Neural progenitor cell (in vitro differentiated cells): Measurements from ENCODE around the gene HRH2. TPM values are rescaled to one million over a fixed set of nuclear protein-coding genes. Genes with fewer than 3 reads are reported as not detected.
A peak's percentile ranks its signal among the peaks of the same experiment; 100 is the strongest.
"Not testable (repeated sequence)": the region's sequence is repeated elsewhere in the genome, so short reads cannot be mapped to it uniquely, and the experiment has no call there.

Experiments
- DNase-seq: peaks from one replicate; pipeline ENCODE4 v3.0.0-alpha.2; 2016; ENCODE audit warnings: low spot score
- H2AFZ ChIP-seq: fragments of 200-600 bp; sonication (generic); replicated peaks from 2 replicates; pipeline ENCODE4 v1.6.1; 2016; ENCODE audit warnings: antibody characterized with exemption
- H3F3A ChIP-seq: fragments of 200-600 bp; sonication (generic); 2 replicates; pipeline ENCODE4 v1.6.1; 2016; ENCODE audit warnings: antibody characterized with exemption, low read depth
- H3K27ac ChIP-seq: fragments of 200-600 bp; sonication (generic); 2 replicates; pipeline ENCODE4 v1.5.1; 2016; ENCODE audit warnings: mild to moderate bottlenecking
- H3K27me3 ChIP-seq: fragments of 200-600 bp; sonication (generic); 2 replicates; pipeline ENCODE4 v1.6.1; 2016; ENCODE audit warnings: mild to moderate bottlenecking, moderate library complexity
- H3K36me3 ChIP-seq: fragments of 200-600 bp; sonication (generic); 2 replicates; pipeline ENCODE4 v1.5.1; 2016
- H3K4me1 ChIP-seq: fragments of 200-600 bp; sonication (generic); 2 replicates; pipeline ENCODE4 v1.6.1; 2016; ENCODE audit warnings: mixed run types
- H3K4me2 ChIP-seq: fragments of 200-600 bp; sonication (generic); 2 replicates; pipeline ENCODE4 v1.6.1; 2016
- H3K4me3 ChIP-seq: fragments of 200-600 bp; sonication (generic); 2 replicates; pipeline ENCODE4 v1.5.1; 2016
- H3K79me2 ChIP-seq: fragments of 200-600 bp; sonication (generic); 2 replicates; pipeline ENCODE4 v1.6.1; 2016; ENCODE audit warnings: low read depth
- H3K9ac ChIP-seq: fragments of 200-600 bp; sonication (generic); 2 replicates; pipeline ENCODE4 v1.6.1; 2016
- H3K9me3 ChIP-seq: fragments of 200-600 bp; sonication (generic); 2 replicates; pipeline ENCODE4 v1.5.1; 2016; ENCODE audit warnings: low read depth
- H4K20me1 ChIP-seq: fragments of 200-600 bp; sonication (generic); 2 replicates; pipeline ENCODE4 v1.6.1; 2016; ENCODE audit warnings: low read depth
- H3K27ac Mint-ChIP-seq: 3 replicates; pipeline ENCODE4 v1.8.0; 2021; ENCODE audit warnings: mixed read lengths
- H3K27me3 Mint-ChIP-seq: 2 replicates; pipeline ENCODE4 v1.8.0; 2022; ENCODE audit warnings: low read depth, mild to moderate bottlenecking, inconsistent platforms, moderate library complexity, mixed read lengths; ENCODE audit not compliant: insufficient read depth
- H3K36me3 Mint-ChIP-seq: 3 replicates; pipeline ENCODE4 v1.8.0; 2021; ENCODE audit warnings: mixed read lengths
- H3K4me1 Mint-ChIP-seq: 3 replicates; pipeline ENCODE4 v1.8.0; 2021; ENCODE audit warnings: mixed read lengths
- H3K4me3 Mint-ChIP-seq: 3 replicates; pipeline ENCODE4 v1.8.0; 2021; ENCODE audit warnings: mild to moderate bottlenecking, moderate library complexity, mixed read lengths
- H3K9me3 Mint-ChIP-seq: 3 replicates; pipeline ENCODE4 v1.8.0; 2020; ENCODE audit warnings: mixed read lengths
- CTCF ChIP-seq: fragments of 200-600 bp; sonication (generic); IDR thresholded peaks from 2 replicates; pipeline ENCODE4 v1.5.1; 2017; ENCODE audit warnings: antibody characterized with exemption, mild to moderate bottlenecking
- EZH2 ChIP-seq: fragments of 200-600 bp; sonication (generic); IDR thresholded peaks from 2 replicates; pipeline ENCODE4 v1.6.1; 2017; ENCODE audit warnings: antibody characterized with exemption, mild to moderate bottlenecking, moderate library complexity
- EZH2phosphoT487 ChIP-seq: fragments of 200-600 bp; sonication (generic); IDR thresholded peaks from 2 replicates; pipeline ENCODE4 v1.6.1; 2017; ENCODE audit warnings: antibody characterized with exemption
- total RNA-seq: library from RNA; depleted of rRNA; stranded (reverse); fragments of >200 nt; gene quantifications from 2 replicates; pipeline ENCODE4 v1.2.3, GENCODE V29; 2015; ENCODE audit warnings: low replicate concordance

The HRH2 gene
- total RNA-seq, 1 donor from 2014 or later = not detected

DNA sequence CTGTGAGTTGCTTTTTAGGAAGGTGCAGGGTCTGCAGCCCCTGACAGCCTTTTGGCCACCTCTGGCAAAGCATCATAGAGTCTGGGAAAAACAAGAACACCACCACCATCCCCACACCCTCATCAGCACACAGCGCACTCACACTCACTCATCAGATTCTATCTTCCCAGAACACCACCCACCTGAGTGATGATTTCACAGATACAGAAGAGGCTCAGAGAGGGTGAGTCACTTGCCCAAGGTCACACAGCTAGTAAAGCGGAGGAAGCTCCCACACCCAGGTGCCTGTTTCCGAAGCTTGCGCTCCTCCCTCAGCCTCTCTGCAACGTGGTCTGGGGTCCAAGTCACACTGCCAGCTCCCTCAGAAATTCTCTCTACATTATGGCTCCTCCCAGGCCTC is 41.8 kb upstream of the HRH2 start:
- no peaks in the 10 kb centered on the region for H3K9me3 ChIP-seq
- no peak overlapping the region for H3K27ac Mint-ChIP-seq

GRCh38 chr5:175616527-175616926 is 41.3 kb upstream of the HRH2 start:
- H3K27me3 Mint-ChIP-seq, H3K27ac ChIP-seq: not testable (repeated sequence)

More for the DNA sequence above, 41.8 kb upstream of the HRH2 start:
- peaks cover under 1% of the 10 kb centered on the region for H3K9me3 Mint-ChIP-seq
- no peak overlapping the region for H2AFZ ChIP-seq
- H3K4me2 ChIP-seq = no peak overlapping the region
- no peaks in the 10 kb centered on the region for H3K4me1 Mint-ChIP-seq
- no peaks in the 10 kb centered on the region for H3F3A ChIP-seq
- H3K9ac ChIP-seq = no peak overlapping the region
- H3K79me2 ChIP-seq = no peaks in the 10 kb centered on the region
- no peaks in the 10 kb centered on the region for H3K4me1 ChIP-seq
- no peak overlapping the region for H3K4me3 ChIP-seq
- TF ChIP-seq CTCF = no peak
- TF ChIP-seq EZH2phosphoT487 = no peak
- H3K27me3 ChIP-seq = no peaks in the 10 kb centered on the region
- H3K27ac ChIP-seq = no peak overlapping the region
- DNase-seq = no peak
- H3K36me3 ChIP-seq = no peaks in the 10 kb centered on the region
- no peaks in the 10 kb centered on the region for H3K36me3 Mint-ChIP-seq
- no peaks in the 10 kb centered on the region for H4K20me1 ChIP-seq
- H3K4me3 Mint-ChIP-seq = no peak overlapping the region
- H3K27me3 Mint-ChIP-seq = peaks cover 5% of the 10 kb centered on the region

DNA sequence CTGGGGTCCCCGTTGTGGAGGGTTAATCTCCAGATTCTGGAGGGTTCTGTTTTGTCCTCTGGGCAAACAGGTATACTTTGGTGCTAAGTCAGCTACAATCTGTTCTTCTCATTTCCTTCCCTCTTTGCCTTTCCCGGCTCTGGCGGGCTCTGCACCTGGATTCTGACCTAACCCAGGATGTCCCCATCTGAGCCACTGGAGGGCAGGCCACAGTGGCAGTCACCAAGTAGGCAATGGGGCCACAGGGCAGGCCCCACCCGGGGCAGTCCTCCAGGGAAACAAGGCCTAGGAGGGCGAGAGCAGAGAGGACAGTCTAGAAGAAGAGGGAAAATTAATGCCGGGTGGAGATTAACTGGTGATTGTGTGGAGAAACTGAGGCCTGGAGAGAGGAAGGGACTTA is 40.4 kb upstream of the HRH2 start:
- peaks cover 5% of the 10 kb centered on the region for H3K4me1 Mint-ChIP-seq
- H3K36me3 Mint-ChIP-seq = peaks cover 2% of the 10 kb centered on the region
- no peak for DNase-seq
- no peak overlapping the region for H3K27ac Mint-ChIP-seq
- no peaks in the 10 kb centered on the region for H3F3A ChIP-seq
- H3K27me3 ChIP-seq = no peaks in the 10 kb centered on the region
- no peak for TF ChIP-seq EZH2phosphoT487
- peak; percentile 35 for TF ChIP-seq CTCF
- H3K9ac ChIP-seq = no peak overlapping the region
- no peaks in the 10 kb centered on the region for H3K9me3 ChIP-seq
- H3K27me3 Mint-ChIP-seq = peaks cover 6% of the 10 kb centered on the region
- H3K27ac ChIP-seq = no peak overlapping the region
- no peaks in the 10 kb centered on the region for H3K4me1 ChIP-seq
- H3K36me3 ChIP-seq = no peaks in the 10 kb centered on the region
- no peaks in the 10 kb centered on the region for H3K79me2 ChIP-seq
- no peaks in the 10 kb centered on the region for H4K20me1 ChIP-seq
- H3K4me3 ChIP-seq = no peak overlapping the region
- no peak overlapping the region for H2AFZ ChIP-seq
- H3K4me3 Mint-ChIP-seq = no peak overlapping the region
- H3K4me2 ChIP-seq = no peak overlapping the region
- peaks cover 5% of the 10 kb centered on the region for H3K9me3 Mint-ChIP-seq

More at GRCh38 chr5:175616527-175616926, 41.3 kb upstream of the HRH2 start:
- not testable (repeated sequence) for H3K27me3 ChIP-seq, H3K27ac Mint-ChIP-seq, H3K79me2 ChIP-seq, H3K9me3 Mint-ChIP-seq, H3K4me3 ChIP-seq, H3K9ac ChIP-seq, H3K4me1 Mint-ChIP-seq, H3K4me3 Mint-ChIP-seq, H3F3A ChIP-seq, H2AFZ ChIP-seq, H3K9me3 ChIP-seq, H3K36me3 Mint-ChIP-seq, H3K36me3 ChIP-seq, DNase-seq, H3K4me2 ChIP-seq, H4K20me1 ChIP-seq, H3K4me1 ChIP-seq

- Histone ChIP-seq H3K9me3 (no peaks in the 10 kb centered on the region), H3K9ac (no peak overlapping the region), H3K27ac (no peak overlapping the region), H3K36me3 (no peaks in the 10 kb centered on the region), H2AFZ (no peak overlapping the region), H3K4me1 (no peaks in the 10 kb centered on the region), H3K4me2 (no peak overlapping the region), H4K20me1 (no peaks in the 10 kb centered on the region), H3K79me2 (no peaks in the 10 kb centered on the region), H3F3A (no peaks in the 10 kb centered on the region), H3K27me3 (no peaks in the 10 kb centered on the region), H3K4me3 (no peak overlapping the region)
- TF ChIP-seq CTCF (no peak), EZH2phosphoT487 (no peak), EZH2 (no peak)
- Mint-ChIP-seq H3K36me3 (peaks cover 2% of the 10 kb centered on the region), H3K27me3 (peaks cover 6% of the 10 kb centered on the region), H3K9me3 (peaks cover 10% of the 10 kb centered on the region), H3K4me1 (peaks cover 5% of the 10 kb centered on the region), H3K4me3 (no peak overlapping the region), H3K27ac (no peak overlapping the region)
- DNase-seq = no peak
These were observed 37.3 kb upstream of the HRH2 start for GRCh38 chr5:175620527-175620926.
